ENCODE results near the gene ZNF385C. TPM values are rescaled to one million over a fixed set of nuclear protein-coding genes. Genes with fewer than 3 reads are reported as not detected.
A peak's percentile ranks its signal among the peaks of the same experiment; 100 is the strongest.

The ZNF385C gene
- total and polyA plus RNA-seq, 2 of the 13 experiments (the other 11 are each of a cell fraction or from before 2014, with no cell fraction given) = 2.3 to 6.1 TPM

GRCh38 chr17:42019509-42020404, 78.5 kb downstream of the ZNF385C start, which contains the start of gene NKIRAS2 (continued):
- 0 out of 2 replicates have a peak, but pooled peaks have one; percentile 64 for TF ChIP-seq ZNF121 (CRISPR knock-in tag; IDR thresholded peaks at IDR 0.05)
- TF ChIP-seq SOX6 (IDR thresholded peaks at IDR 0.05) = no peak
- TF ChIP-seq SOX6 (CRISPR knock-in tag; IDR thresholded peaks at IDR 0.05) = peak; percentile 74
- peak; percentile 79 for TF ChIP-seq ZNF205 (CRISPR knock-in tag; IDR thresholded peaks at IDR 0.05)
- no peak; the same call in 1 of the 2 replicates for TF ChIP-seq ZNF253 (CRISPR knock-in tag; IDR thresholded peaks at IDR 0.05; ENCODE audit: borderline replicate concordance)
- TF ChIP-seq GATAD2A (CRISPR knock-in tag; IDR thresholded peaks at IDR 0.05) = peak; percentile 80
- peak; percentile 72; the same call in 1 of the 2 replicates for TF ChIP-seq ZNF430 (CRISPR knock-in tag; IDR thresholded peaks at IDR 0.05)
- no peak; the same call in 1 of the 2 replicates for TF ChIP-seq ZBTB21 (CRISPR knock-in tag; IDR thresholded peaks at IDR 0.05)
- no peak for TF ChIP-seq ZNF263 (CRISPR knock-in tag; IDR thresholded peaks at IDR 0.05)
- TF ChIP-seq XBP1 (CRISPR knock-in tag; IDR thresholded peaks at IDR 0.05) = no peak
- TF ChIP-seq TEF (CRISPR knock-in tag; IDR thresholded peaks at IDR 0.05) = no peak
- no peak for TF ChIP-seq MTA3 (CRISPR knock-in tag; IDR thresholded peaks at IDR 0.05)
- TF ChIP-seq ZNF766 (CRISPR knock-in tag; IDR thresholded peaks at IDR 0.05; ENCODE audit: borderline replicate concordance) = peak; percentile 89; the same call in 1 of the 2 replicates
- no peak for TF ChIP-seq ZNF646 (CRISPR knock-in tag; IDR thresholded peaks at IDR 0.05)
- no peak for TF ChIP-seq ZNF576 (CRISPR knock-in tag; IDR thresholded peaks at IDR 0.05)
- TF ChIP-seq HOXA3 (CRISPR knock-in tag; IDR thresholded peaks at IDR 0.05) = peak; percentile 98
- no peak for TF ChIP-seq HNRNPH1 (optimal IDR thresholded peaks at IDR 0.05; ENCODE audit: low read depth, low read length)
- no peak for TF ChIP-seq ZNF737 (CRISPR knock-in tag; IDR thresholded peaks at IDR 0.05; ENCODE audit: borderline replicate concordance)
- peak; percentile 81 for TF ChIP-seq ZNF891 (CRISPR knock-in tag; IDR thresholded peaks at IDR 0.05)
- peak; percentile 89 for TF ChIP-seq MXD4 (CRISPR knock-in tag; IDR thresholded peaks at IDR 0.05)
- 0 out of 2 replicates have a peak, but pooled peaks have one; percentile 31 for TF ChIP-seq CREBL2 (CRISPR knock-in tag; IDR thresholded peaks at IDR 0.05; ENCODE audit: borderline replicate concordance)
